Mesodermal cell (in vitro differentiated cells): ENCODE data around the gene MAP2K5.

Experiments used
- H3K27ac ChIP-seq: 2 replicates; pipeline ENCODE4 v1.7.0; 2013; ENCODE audit warnings: mild to moderate bottlenecking, low read depth, low read length, moderate library complexity; ENCODE audit not compliant: severe bottlenecking
- H3K36me3 ChIP-seq: 2 replicates; pipeline ENCODE4 v1.7.1; 2013; ENCODE audit warnings: mild to moderate bottlenecking, low read length, moderate library complexity; ENCODE audit not compliant: control insufficient read depth, insufficient read depth
- H3K4me1 ChIP-seq: one replicate; pipeline ENCODE4 v1.7.1; 2013; ENCODE audit warnings: mild to moderate bottlenecking, low read length; ENCODE audit not compliant: insufficient read depth, control insufficient read depth, poor library complexity, severe bottlenecking
- H3K4me3 ChIP-seq: 2 replicates; pipeline ENCODE4 v1.7.0; 2013; ENCODE audit warnings: low read length, control low read depth, mild to moderate bottlenecking; ENCODE audit not compliant: insufficient read depth, poor library complexity, severe bottlenecking; ENCODE audit errors: extremely low read depth
- H3K9me3 ChIP-seq: 2 replicates; pipeline ENCODE4 v1.7.1; 2013; ENCODE audit warnings: mild to moderate bottlenecking, low read length, moderate library complexity; ENCODE audit not compliant: control insufficient read depth
- WGBS, 2 experiments: methylation state at CpG; one replicate each; pipeline ENCODE4 v1.1.5; 2013; ENCODE audit warnings: missing lambda C conversion rate in 2 of 2; ENCODE audit not compliant: insufficient coverage in 2 of 2; 5-methylcytosine and 5-hydroxymethylcytosine counted together

Gene MAP2K5

DNA sequence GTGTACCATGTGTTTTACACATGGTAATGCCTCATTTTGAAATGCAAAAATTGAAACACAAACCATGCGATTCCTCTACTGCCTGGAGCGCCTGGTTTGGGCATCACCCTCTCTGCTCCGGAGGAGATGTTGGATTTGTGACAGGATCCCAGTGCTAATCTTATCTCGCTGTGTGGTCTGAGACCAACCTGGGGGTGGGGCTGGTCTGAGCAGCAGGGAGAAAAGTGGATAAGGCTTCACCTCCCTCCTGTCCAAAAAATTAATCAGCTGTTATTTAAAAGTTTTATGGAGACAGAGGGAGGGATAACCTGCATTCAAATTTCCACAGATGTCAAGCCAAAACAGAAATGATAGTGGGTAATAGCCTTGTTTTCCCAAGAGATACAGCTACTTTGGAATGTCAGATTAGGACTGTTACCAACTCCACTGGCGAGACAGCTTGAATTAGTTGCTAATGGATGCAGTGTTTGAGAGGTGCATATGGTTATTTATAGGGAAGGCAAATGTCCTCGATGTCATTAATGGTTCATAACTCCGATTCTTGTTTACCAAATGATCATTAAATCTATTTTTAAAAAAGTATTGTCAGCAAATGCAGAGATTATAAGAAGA, 228.8 kb downstream of the MAP2K5 start:
- peaks cover under 1% of the 10 kb centered on the region for H3K4me1 ChIP-seq
- H3K27ac ChIP-seq = no peak overlapping the region
- no peak overlapping the region for H3K4me3 ChIP-seq
- 36 to 40% methylated on average over 1 to 3 of the region's 7 CpGs for WGBS, 2 experiments
- H3K36me3 ChIP-seq = no peaks in the 10 kb centered on the region
- H3K9me3 ChIP-seq = no peaks in the 10 kb centered on the region

GRCh38 chr15:67774626-67775025, 232.1 kb downstream of the MAP2K5 start:
- Histone ChIP-seq H3K36me3 (no peaks in the 10 kb centered on the region), H3K4me1 (peaks cover 6% of the 10 kb centered on the region), H3K4me3 (no peak overlapping the region), H3K9me3 (no peaks in the 10 kb centered on the region), H3K27ac (no peak overlapping the region)
- WGBS, 2 experiments = 80 to 84% methylated on average over 2 to 3 of the region's 3 CpGs

GRCh38 chr15:67775250-67775649, 232.7 kb downstream of the MAP2K5 start:
- no peaks in the 10 kb centered on the region for H3K36me3 ChIP-seq
- H3K27ac ChIP-seq = no peak overlapping the region
- H3K4me1 ChIP-seq = peaks cover 12% of the 10 kb centered on the region
- no peaks in the 10 kb centered on the region for H3K9me3 ChIP-seq
- H3K4me3 ChIP-seq = no peak overlapping the region
- WGBS, 2 experiments = no CpG with 5 or more reads among the region's 2 CpGs

GRCh38 chr15:67775998-67776397, 233.5 kb downstream of the MAP2K5 start:
- Histone ChIP-seq H3K4me3 (no peak overlapping the region), H3K27ac (no peak overlapping the region), H3K36me3 (no peaks in the 10 kb centered on the region), H3K4me1 (peaks cover 14% of the 10 kb centered on the region), H3K9me3 (no peaks in the 10 kb centered on the region)
- WGBS, 2 experiments = 84 to 100% methylated on average over 1 to 3 of the region's 3 CpGs

DNA sequence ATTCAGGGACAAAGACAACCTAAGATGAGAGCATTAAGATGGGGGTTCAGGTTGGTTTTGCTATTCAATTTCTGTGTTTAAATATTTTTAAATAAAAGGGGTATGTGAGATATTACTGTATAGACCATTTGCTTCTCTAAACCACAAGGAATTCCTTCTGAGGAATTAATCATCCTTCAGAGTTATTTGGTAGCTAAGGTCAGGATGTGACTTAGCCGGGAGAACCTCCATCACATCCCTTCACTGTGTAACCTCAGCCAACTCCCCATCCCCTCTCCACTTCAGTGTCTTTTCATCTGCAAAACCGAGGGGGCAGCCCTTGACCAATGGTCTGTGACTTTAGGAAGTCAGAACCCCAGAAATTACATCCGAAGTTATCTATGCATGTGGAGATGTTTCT, 234.1 kb downstream of the MAP2K5 start:
- Histone ChIP-seq H3K4me1 (peaks cover 14% of the 10 kb centered on the region), H3K36me3 (no peaks in the 10 kb centered on the region), H3K4me3 (no peak overlapping the region), H3K9me3 (no peaks in the 10 kb centered on the region), H3K27ac (no peak overlapping the region)
- 100% methylated on average over 2 of the region's 3 CpGs; no CpG with 5 or more reads in 1 of the 2 experiments for WGBS, 2 experiments

DNA sequence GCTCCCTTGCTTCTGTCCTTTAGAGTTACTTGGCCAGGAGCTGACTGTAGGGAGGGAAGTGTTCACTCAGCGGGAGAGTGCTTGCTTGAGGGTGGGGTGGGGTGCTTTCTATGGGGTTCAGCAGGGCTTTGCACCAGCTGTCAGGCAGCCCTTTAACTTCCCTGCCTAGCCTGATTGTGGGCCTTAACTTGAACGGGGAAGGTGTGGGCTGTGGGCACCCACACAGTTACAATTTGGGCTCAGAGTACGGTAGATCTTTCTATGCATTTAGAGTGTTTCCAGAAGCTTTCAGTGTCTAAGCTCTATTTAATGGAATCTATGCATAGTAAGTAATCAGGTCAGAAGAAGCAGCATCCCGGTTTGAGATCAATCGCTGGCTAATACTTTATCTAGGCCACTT, 234.6 kb downstream of the MAP2K5 start:
- Histone ChIP-seq H3K9me3 (no peaks in the 10 kb centered on the region), H3K4me1 (peaks cover 14% of the 10 kb centered on the region), H3K27ac (no peak overlapping the region), H3K4me3 (no peak overlapping the region), H3K36me3 (no peaks in the 10 kb centered on the region)
- WGBS, 2 experiments = 81 to 84% methylated on average over 2 to 5 of the region's 5 CpGs

GRCh38 chr15:67777773-67778172, 235.3 kb downstream of the MAP2K5 start:
- no peak overlapping the region for H3K27ac ChIP-seq

GRCh38 chr15:67778968-67779548, 236.6 kb downstream of the MAP2K5 start:
- Histone ChIP-seq H3K4me3 (no peak overlapping the region), H3K36me3 (no peaks in the 10 kb centered on the region), H3K27ac (no peak overlapping the region), H3K4me1 (peaks cover 14% of the 10 kb centered on the region), H3K9me3 (no peaks in the 10 kb centered on the region)
- 82% methylated on average over 4 of the region's 5 CpGs; no CpG with 5 or more reads in 1 of the 2 experiments for WGBS, 2 experiments

More at GRCh38 chr15:67777773-67778172, 235.3 kb downstream of the MAP2K5 start:
- peaks cover 14% of the 10 kb centered on the region for H3K4me1 ChIP-seq
- no peaks in the 10 kb centered on the region for H3K9me3 ChIP-seq
- no peaks in the 10 kb centered on the region for H3K36me3 ChIP-seq
- H3K4me3 ChIP-seq = no peak overlapping the region
- 95% methylated on average over 2 of the region's 2 CpGs; no CpG with 5 or more reads in 1 of the 2 experiments for WGBS, 2 experiments

DNA sequence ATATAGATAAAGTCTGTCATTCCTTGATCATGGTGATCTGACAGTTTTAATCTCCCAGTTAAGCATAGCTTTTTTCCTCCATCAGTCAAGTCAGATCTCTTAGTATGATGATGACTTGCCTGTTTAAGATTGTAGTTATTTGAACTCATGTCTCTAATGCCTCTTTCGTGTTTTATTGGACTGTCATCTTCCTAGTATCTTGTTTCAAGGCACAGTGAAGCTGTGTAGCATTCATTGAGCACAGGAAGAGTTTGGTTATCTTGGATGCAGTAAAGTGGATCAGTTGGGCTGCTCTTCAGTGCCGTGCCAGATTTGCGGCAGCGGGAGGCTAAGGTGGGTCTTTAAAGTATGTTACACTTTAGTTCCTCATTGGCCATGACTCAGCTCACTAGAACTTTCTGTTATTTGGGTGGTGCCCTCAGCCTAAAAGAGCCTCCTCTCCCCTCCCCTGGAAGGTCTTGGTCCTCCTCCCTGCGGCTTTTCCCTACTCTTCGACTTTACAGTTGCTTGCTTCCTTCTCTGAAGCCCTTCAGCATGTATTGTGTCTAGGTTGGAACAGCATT, 237.1 kb downstream of the MAP2K5 start:
- Histone ChIP-seq H3K36me3 (no peaks in the 10 kb centered on the region), H3K27ac (no peak overlapping the region), H3K9me3 (no peaks in the 10 kb centered on the region), H3K4me1 (peaks cover 14% of the 10 kb centered on the region), H3K4me3 (no peak overlapping the region)
- 47 to 85% methylated on average over 1 to 2 of the region's 6 CpGs for WGBS, 2 experiments

DNA sequence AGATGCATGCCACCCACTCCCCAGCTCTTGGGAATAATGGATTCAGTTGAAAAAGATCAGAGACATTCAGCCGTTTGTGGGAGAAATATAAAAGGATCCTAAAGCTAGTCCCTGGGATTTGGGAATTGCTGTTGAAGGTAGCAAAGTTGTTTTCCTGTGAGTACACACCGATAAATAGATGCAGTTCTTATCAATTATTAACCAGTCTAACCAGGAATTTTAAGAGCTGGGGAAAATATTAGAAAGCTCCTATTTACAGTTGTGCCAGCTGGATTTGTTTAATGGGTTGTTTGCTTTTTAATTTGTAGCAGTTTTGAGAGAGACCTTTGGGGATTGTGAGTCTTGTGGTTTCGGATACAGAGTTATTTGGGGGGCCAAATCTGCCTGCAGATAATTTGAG, 238.6 kb downstream of the MAP2K5 start:
- peaks cover 14% of the 10 kb centered on the region for H3K4me1 ChIP-seq
- H3K9me3 ChIP-seq = no peaks in the 10 kb centered on the region
- no peak overlapping the region for H3K4me3 ChIP-seq
- no peak overlapping the region for H3K27ac ChIP-seq
- WGBS, 2 experiments = 100% methylated on average over 1 of the region's 3 CpGs
- H3K36me3 ChIP-seq = no peaks in the 10 kb centered on the region
